Psoas muscle (tissue), 8 donors: Measurements from ENCODE around the gene SOX8. TPM values are rescaled to one million over a fixed set of nuclear protein-coding genes. Genes with fewer than 3 reads are reported as not detected.

Source experiments
- ATAC-seq, 4 donors: fragments of 200-7000 bp; cut with Tn5 transposase; one replicate each; pipeline ENCODE4 v1.9.1; 2020; ENCODE audit warnings: moderate library complexity in 3 of 4, mild to moderate bottlenecking in 2 of 4
- DNase-seq, 2 donors: peaks; one replicate each; pipeline ENCODE4 v3.0.0-alpha.2; 2020
- H3K27ac ChIP-seq: fragments of 200-600 bp; one replicate; pipeline ENCODE4 v1.8.0; 2022
- H3K27me3 ChIP-seq, 3 donors: fragments of 200-600 bp in 1 of 3; one replicate each; pipeline versions ENCODE4 v1.6.1 to v1.8.0; 2013 to 2022; ENCODE audit warnings: low read length in 2 of 3, mild to moderate bottlenecking in 2 of 3, moderate library complexity in 1 of 3; ENCODE audit not compliant: insufficient read depth in 3 of 3
- H3K36me3 ChIP-seq, 2 donors: fragments of 200-600 bp in 1 of 2; one replicate each; pipeline versions ENCODE4 v1.6.1 to v1.8.0; 2013 to 2022; ENCODE audit warnings: low read depth in 1 of 2, mild to moderate bottlenecking in 1 of 2, moderate library complexity in 1 of 2; ENCODE audit not compliant: insufficient read depth in 1 of 2
- H3K4me1 ChIP-seq: fragments of 200-600 bp; one replicate; pipeline ENCODE4 v1.8.0; 2022
- H3K4me3 ChIP-seq: fragments of 200-600 bp; one replicate; pipeline ENCODE4 v1.8.0; 2022; ENCODE audit warnings: mild to moderate bottlenecking
- H3K9me3 ChIP-seq: fragments of 200-600 bp; one replicate; pipeline ENCODE4 v1.8.0; 2022
- WGBS, 3 donors: extraction: QIAGEN DNeasy Blood & Tissue Kit; methylation state at CpG; one replicate each; pipeline versions ENCODE4 v1.1.6 to v1.1.7; 2013; 5-methylcytosine and 5-hydroxymethylcytosine counted together
- intact Hi-C, 2 donors: fragments of 100-400 bp; cut with DNase I; formaldehyde crosslinking; loops; one replicate each; pipeline versions ENCODE4 v1.11.0 to v1.14.2; 2022
- polyA plus RNA-seq, 3 donors: library from polyadenylated mRNA; stranded (reverse); fragments of 200-250 nt; gene quantifications; one replicate each; pipeline ENCODE4 v1.2.3, GENCODE V29; 2013
- total RNA-seq, 4 donors: library from RNA; stranded (reverse); fragmentation: NEBNext Ultra II Directional in 2 of 4; extraction: Animal tissue kit (Norgen Biotek cat#: 25700) in 2 of 4; gene quantifications; one replicate each; pipeline versions ENCODE4 v1.2.1 to v1.2.4, GENCODE V29; 2021 to 2023
- TF ChIP-seq, protein P1 (sequence below): fragments of 200-600 bp; IDR thresholded peaks from one replicate; pipeline ENCODE4 v1.8.0; 2022; ENCODE audit warnings: antibody characterized with exemption
- donor health status: healthy with polysubstance abuse.
- donor health status: DM: no; HTN: no; CAD: no; lungs with moderate emphysema.
- donor health status: Bipolar disorder and iron deficiency.
- donor health status: healthy.
- donor health status: DM: yes; HTN: yes; CAD: no.
- donor health status: DM: no; HTN: no; CAD: no.
- donor health status: DM: no; HTN: no; CAD: no.
- donor health status: DM: yes; HTN: yes; CAD: no.

SOX8 gene
- total and polyA plus RNA-seq, 7 donors: 0.45 to 5.0 (median 0.74) TPM

- H3K27me3 ChIP-seq: peaks cover 0 to 71% (median 32%) of the 10 kb centered on the region in 3 donors
- 89 to 94% (median 91%) methylated on average over 3 of the region's 3 CpGs for WGBS, 3 donors
- no peaks in the 10 kb centered on the region for H3K9me3 ChIP-seq
- no peak overlapping the region for H3K27ac ChIP-seq
- no peaks in the 10 kb centered on the region for H3K4me1 ChIP-seq
- no peak for ATAC-seq
- no peak for DNase-seq
- H3K36me3 ChIP-seq: no peaks in the 10 kb centered on the region
- intact Hi-C loops: no loop called here
- H3K4me3 ChIP-seq: no peak overlapping the region
- TF ChIP-seq, protein P1, sequence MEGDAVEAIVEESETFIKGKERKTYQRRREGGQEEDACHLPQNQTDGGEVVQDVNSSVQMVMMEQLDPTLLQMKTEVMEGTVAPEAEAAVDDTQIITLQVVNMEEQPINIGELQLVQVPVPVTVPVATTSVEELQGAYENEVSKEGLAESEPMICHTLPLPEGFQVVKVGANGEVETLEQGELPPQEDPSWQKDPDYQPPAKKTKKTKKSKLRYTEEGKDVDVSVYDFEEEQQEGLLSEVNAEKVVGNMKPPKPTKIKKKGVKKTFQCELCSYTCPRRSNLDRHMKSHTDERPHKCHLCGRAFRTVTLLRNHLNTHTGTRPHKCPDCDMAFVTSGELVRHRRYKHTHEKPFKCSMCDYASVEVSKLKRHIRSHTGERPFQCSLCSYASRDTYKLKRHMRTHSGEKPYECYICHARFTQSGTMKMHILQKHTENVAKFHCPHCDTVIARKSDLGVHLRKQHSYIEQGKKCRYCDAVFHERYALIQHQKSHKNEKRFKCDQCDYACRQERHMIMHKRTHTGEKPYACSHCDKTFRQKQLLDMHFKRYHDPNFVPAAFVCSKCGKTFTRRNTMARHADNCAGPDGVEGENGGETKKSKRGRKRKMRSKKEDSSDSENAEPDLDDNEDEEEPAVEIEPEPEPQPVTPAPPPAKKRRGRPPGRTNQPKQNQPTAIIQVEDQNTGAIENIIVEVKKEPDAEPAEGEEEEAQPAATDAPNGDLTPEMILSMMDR: no peak
These were observed 12.2 kb downstream of the SOX8 start for GRCh38 chr16:993731-994130.

DNA sequence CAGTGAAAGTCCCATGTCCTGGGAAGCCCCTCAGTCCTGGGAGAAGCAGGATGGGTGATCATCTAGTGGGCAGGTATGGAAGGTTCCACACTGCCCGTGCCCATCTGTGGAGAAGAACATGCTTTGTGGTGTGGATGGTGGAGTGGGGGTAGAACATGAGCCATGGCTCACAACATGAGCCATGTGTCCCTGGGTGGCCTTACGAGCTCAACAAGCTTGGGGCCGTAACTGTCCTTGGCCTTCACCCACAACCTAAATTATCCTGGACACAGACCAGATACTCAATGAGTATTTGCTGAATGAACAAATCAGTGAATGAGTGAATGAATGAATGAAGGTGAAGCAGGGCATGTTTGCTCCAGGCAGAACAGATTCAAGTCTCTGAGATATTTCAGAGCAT lies 13.5 kb downstream of the SOX8 start:
- Histone ChIP-seq H3K9me3 (no peaks in the 10 kb centered on the region), H3K4me1 (no peaks in the 10 kb centered on the region), H3K27ac (no peak overlapping the region), H3K36me3 (no peaks in the 10 kb centered on the region), H3K4me3 (no peak overlapping the region), H3K27me3 (peaks cover 0 to 71% (median 33%) of the 10 kb centered on the region in 3 donors)
- TF ChIP-seq, protein P1: no peak
- 86 to 92% (median 88%) methylated on average over 3 of the region's 3 CpGs for WGBS, 3 donors
- DNase-seq (no peak), ATAC-seq (no peak)
- intact Hi-C loops: no loop called here

DNA sequence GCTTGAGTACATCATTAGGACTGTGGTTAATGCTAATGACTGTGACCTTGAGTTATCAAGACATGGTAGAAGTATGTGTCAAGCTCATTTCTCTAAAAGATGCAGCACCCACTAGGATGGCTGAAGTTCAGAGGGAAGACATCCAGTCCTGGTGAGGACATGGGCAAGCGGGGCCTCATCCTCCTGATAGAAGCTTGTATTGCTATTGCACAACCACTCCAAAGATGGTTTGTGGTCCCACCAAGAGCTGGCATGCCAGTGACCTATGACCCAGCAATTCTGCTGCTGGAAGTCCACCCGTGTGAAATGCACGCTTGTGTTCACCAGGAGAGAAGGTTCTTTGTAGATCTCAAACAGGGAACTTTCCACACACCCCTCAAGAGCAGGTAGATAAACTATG lies 14.2 kb downstream of the SOX8 start:
- WGBS, 3 donors: 70 to 95% (median 93%) methylated on average over 3 of the region's 3 CpGs
- H3K36me3 ChIP-seq: no peaks in the 10 kb centered on the region
- H3K4me3 ChIP-seq: no peak overlapping the region
- TF ChIP-seq, protein P1: no peak
- intact Hi-C loops: no loop called here
- H3K27me3 ChIP-seq: peaks cover 0 to 72% (median 33%) of the 10 kb centered on the region in 3 donors
- H3K4me1 ChIP-seq: no peaks in the 10 kb centered on the region
- DNase-seq (no peak), ATAC-seq (no peak)
- H3K9me3 ChIP-seq: no peaks in the 10 kb centered on the region
- H3K27ac ChIP-seq: no peak overlapping the region

- H3K4me1 ChIP-seq: no peaks in the 10 kb centered on the region
- no peak for ATAC-seq
- no peaks in the 10 kb centered on the region for H3K9me3 ChIP-seq
- H3K27ac ChIP-seq: no peak overlapping the region
- TF ChIP-seq, protein P1: no peak
- H3K27me3 ChIP-seq: peaks cover 0 to 74% (median 32%) of the 10 kb centered on the region in 3 donors
- DNase-seq: no peak
- WGBS, 3 donors: 73 to 75% (median 75%) methylated on average over 4 to 6 of the region's 6 CpGs
- no peak overlapping the region for H3K4me3 ChIP-seq
- intact Hi-C loops: no loop called here
- H3K36me3 ChIP-seq: no peaks in the 10 kb centered on the region
These were observed 15.1 kb downstream of the SOX8 start for GRCh38 chr16:996681-997080.

- Histone ChIP-seq H3K27ac (no peak overlapping the region), H3K4me3 (peak overlapping the region; percentile 15), H3K4me1 (no peaks in the 10 kb centered on the region), H3K27me3 (peaks cover 0 to 83% (median 36%) of the 10 kb centered on the region in 3 donors), H3K9me3 (no peaks in the 10 kb centered on the region), H3K36me3 (no peaks in the 10 kb centered on the region)
- DNase-seq (peak in 1 of 2 donors; percentile 68), ATAC-seq (peak in 3 of 4 donors; percentile 33 to 67 (median 57))
- TF ChIP-seq, protein P1: no peak
- WGBS, 3 donors: 13 to 16% (median 13%) methylated on average over 28 to 39 of the region's 39 CpGs
- intact Hi-C loops: no loop called here
These were observed 16.0 kb downstream of the SOX8 start for GRCh38 chr16:997440-998051.
